Keratinocyte (primary cell): ENCODE measurements around the gene HMGA1.

Experiments used
- EZH2 ChIP-seq: IDR thresholded peaks from one replicate; pipeline ENCODE4 v1.6.1; 2012; ENCODE audit warnings: inconsistent platforms, mild to moderate bottlenecking, low read length, moderate library complexity
- TF ChIP-seq, protein P1 (sequence below), 3 experiments: IDR thresholded peaks in 1 of 3; conservative IDR thresholded peaks in 1 of 3; optimal IDR thresholded peaks in 1 of 3; 2 replicates in 2 of 3; 3 replicates in 1 of 3; pipeline versions ENCODE3 to v1.5.1; 2011; ENCODE audit warnings: low read length in 3 of 3, mild to moderate bottlenecking in 3 of 3, moderate library complexity in 2 of 3, control low read depth in 1 of 3, inconsistent platforms in 1 of 3; ENCODE audit not compliant: insufficient read depth in 2 of 3; ENCODE audit errors: extremely low read depth in 1 of 3

DNA sequence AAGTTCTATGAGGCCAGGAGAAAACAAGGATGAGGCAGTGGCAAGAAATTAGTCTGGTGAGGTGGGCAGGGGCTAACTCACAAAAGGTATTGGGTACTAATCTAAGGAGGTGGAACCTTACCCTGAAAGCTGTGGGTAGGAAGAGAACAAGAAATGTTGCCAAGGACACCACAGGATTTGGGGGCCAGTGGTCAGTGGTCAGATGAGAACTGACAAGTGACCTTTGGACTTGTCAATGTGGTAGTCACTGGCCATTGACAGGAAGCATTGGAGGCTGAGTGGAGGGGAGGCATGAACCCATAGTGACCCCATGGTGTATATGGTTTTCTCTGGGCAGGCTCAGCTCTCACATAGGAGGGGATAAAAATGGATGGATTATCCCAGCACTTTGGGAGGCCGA, 37.5 kb downstream of the HMGA1 start:
- TF ChIP-seq, protein P1, sequence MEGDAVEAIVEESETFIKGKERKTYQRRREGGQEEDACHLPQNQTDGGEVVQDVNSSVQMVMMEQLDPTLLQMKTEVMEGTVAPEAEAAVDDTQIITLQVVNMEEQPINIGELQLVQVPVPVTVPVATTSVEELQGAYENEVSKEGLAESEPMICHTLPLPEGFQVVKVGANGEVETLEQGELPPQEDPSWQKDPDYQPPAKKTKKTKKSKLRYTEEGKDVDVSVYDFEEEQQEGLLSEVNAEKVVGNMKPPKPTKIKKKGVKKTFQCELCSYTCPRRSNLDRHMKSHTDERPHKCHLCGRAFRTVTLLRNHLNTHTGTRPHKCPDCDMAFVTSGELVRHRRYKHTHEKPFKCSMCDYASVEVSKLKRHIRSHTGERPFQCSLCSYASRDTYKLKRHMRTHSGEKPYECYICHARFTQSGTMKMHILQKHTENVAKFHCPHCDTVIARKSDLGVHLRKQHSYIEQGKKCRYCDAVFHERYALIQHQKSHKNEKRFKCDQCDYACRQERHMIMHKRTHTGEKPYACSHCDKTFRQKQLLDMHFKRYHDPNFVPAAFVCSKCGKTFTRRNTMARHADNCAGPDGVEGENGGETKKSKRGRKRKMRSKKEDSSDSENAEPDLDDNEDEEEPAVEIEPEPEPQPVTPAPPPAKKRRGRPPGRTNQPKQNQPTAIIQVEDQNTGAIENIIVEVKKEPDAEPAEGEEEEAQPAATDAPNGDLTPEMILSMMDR (optimal IDR thresholded peaks at IDR 0.05 in 1 of 3, IDR thresholded peaks at IDR 0.05 in 1 of 3, conservative IDR thresholded peaks at IDR 0.05 in 1 of 3; ENCODE audit: extremely low read depth in 1 of 3, insufficient read depth in 2 of 3, low read length in 3 of 3), result no peak
- TF ChIP-seq EZH2, result no peak
